Liver (tissue), 9 donors: Measurements from ENCODE around the gene KCNMA1. TPM values are rescaled to one million over a fixed set of nuclear protein-coding genes. Genes with fewer than 3 reads are reported as not detected.

Experiments used
- DNase-seq: peaks from one replicate; pipeline ENCODE4 v3.0.0-alpha.2; 2017; ENCODE audit warnings: low spot score
- H3K27ac ChIP-seq, 2 donors: one replicate each; pipeline ENCODE4 v1.7.0; 2013; ENCODE audit warnings: inconsistent platforms in 2 of 2, low read length in 2 of 2, control low read depth in 1 of 2, low read depth in 1 of 2, mild to moderate bottlenecking in 1 of 2
- H3K27me3 ChIP-seq, 4 donors: one replicate each; pipeline versions ENCODE4 v1.6.1 to v1.7.0; 2013; ENCODE audit warnings: low read length in 3 of 4, inconsistent platforms in 1 of 4, mild to moderate bottlenecking in 1 of 4, moderate library complexity in 1 of 4; ENCODE audit not compliant: control insufficient read depth in 4 of 4, insufficient read depth in 4 of 4
- H3K36me3 ChIP-seq, 4 donors: one replicate each; pipeline versions ENCODE4 v1.6.1 to v1.7.0; 2013; ENCODE audit warnings: low read length in 3 of 4, mild to moderate bottlenecking in 3 of 4, low read depth in 1 of 4, moderate library complexity in 1 of 4; ENCODE audit not compliant: control insufficient read depth in 4 of 4, insufficient read depth in 3 of 4
- H3K4me1 ChIP-seq, 4 donors: one replicate each; pipeline versions ENCODE4 v1.6.1 to v1.7.0; 2013; ENCODE audit warnings: low read length in 3 of 4, mild to moderate bottlenecking in 3 of 4, moderate library complexity in 1 of 4; ENCODE audit not compliant: control insufficient read depth in 4 of 4, insufficient read depth in 4 of 4
- H3K4me3 ChIP-seq, 3 donors: one replicate each; pipeline versions ENCODE4 v1.6.1 to v1.7.0; 2013; ENCODE audit warnings: low read length in 3 of 3, control low read depth in 1 of 3, low read depth in 1 of 3, mild to moderate bottlenecking in 1 of 3
- H3K9ac ChIP-seq, 2 donors: one replicate each; pipeline ENCODE4 v1.7.0; 2013; ENCODE audit warnings: low read length in 2 of 2, mild to moderate bottlenecking in 2 of 2, moderate library complexity in 2 of 2, control low read depth in 1 of 2, low read depth in 1 of 2
- H3K9me3 ChIP-seq, 4 donors: one replicate each; pipeline versions ENCODE4 v1.6.1 to v1.7.0; 2013; ENCODE audit warnings: low read length in 3 of 4; ENCODE audit not compliant: control insufficient read depth in 4 of 4
- ATF3 ChIP-seq: IDR thresholded peaks from 2 replicates; pipeline ENCODE4 v1.6.1; 2016; ENCODE audit warnings: antibody characterized with exemption
- CTCF ChIP-seq: fragments of 150-350 bp; IDR thresholded peaks from 2 replicates; pipeline ENCODE4 v1.5.1; 2017; ENCODE audit warnings: improper control_type of control experiment, low read depth, low read length; ENCODE audit not compliant: missing input control
- EGR1 ChIP-seq, 2 donors: IDR thresholded peaks; 2 replicates each; pipeline ENCODE4 v1.6.1; 2016 to 2018; ENCODE audit warnings: antibody characterized with exemption in 2 of 2, low read depth in 2 of 2
- FOXA2 ChIP-seq: IDR thresholded peaks from 2 replicates; pipeline ENCODE4 v1.6.1; 2016; ENCODE audit warnings: antibody characterized with exemption
- GABPA ChIP-seq, 2 donors: IDR thresholded peaks in 1 of 2; conservative IDR thresholded peaks in 1 of 2; 2 replicates each; pipeline ENCODE4 v1.6.1; 2016; ENCODE audit warnings: antibody characterized with exemption in 2 of 2, mild to moderate bottlenecking in 1 of 2, moderate library complexity in 1 of 2
- HNF4A ChIP-seq, 2 donors: conservative IDR thresholded peaks; 2 replicates each; pipeline ENCODE4 v1.6.1; 2016; ENCODE audit warnings: antibody characterized with exemption in 2 of 2, mild to moderate bottlenecking in 2 of 2
- HNF4G ChIP-seq: IDR thresholded peaks from 2 replicates; pipeline ENCODE4 v1.6.1; 2016; ENCODE audit warnings: antibody characterized with exemption
- JUND ChIP-seq, 2 donors: IDR thresholded peaks; 2 replicates each; pipeline ENCODE4 v1.6.1; 2016; ENCODE audit warnings: antibody characterized with exemption in 2 of 2
- NR2F2 ChIP-seq: IDR thresholded peaks from 2 replicates; pipeline ENCODE4 v1.6.1; 2016; ENCODE audit warnings: antibody characterized with exemption
- RAD21 ChIP-seq, 2 donors: IDR thresholded peaks; 2 replicates each; pipeline ENCODE4 v1.6.1; 2016; ENCODE audit warnings: antibody characterized with exemption in 2 of 2, mild to moderate bottlenecking in 2 of 2
- REST ChIP-seq: IDR thresholded peaks from 2 replicates; pipeline ENCODE4 v1.6.1; 2016; ENCODE audit warnings: antibody characterized with exemption, mild to moderate bottlenecking
- SP1 ChIP-seq: IDR thresholded peaks from 2 replicates; pipeline ENCODE4 v1.6.1; 2018; ENCODE audit warnings: antibody characterized with exemption, mild to moderate bottlenecking
- TAF1 ChIP-seq: conservative IDR thresholded peaks from 2 replicates; pipeline ENCODE4 v1.6.1; 2016; ENCODE audit warnings: antibody characterized with exemption, mild to moderate bottlenecking
- YY1 ChIP-seq: IDR thresholded peaks from 2 replicates; pipeline ENCODE4 v1.6.1; 2016; ENCODE audit warnings: antibody characterized with exemption, mild to moderate bottlenecking
- ZBTB33 ChIP-seq: IDR thresholded peaks from 2 replicates; pipeline ENCODE4 v1.6.1; 2016; ENCODE audit warnings: antibody characterized with exemption
- WGBS: extraction: QIAGEN DNeasy Blood & Tissue Kit; methylation state at CpG from one replicate; pipeline ENCODE4 v1.1.7; 2013; 5-methylcytosine and 5-hydroxymethylcytosine counted together
- polyA plus RNA-seq, 2 donors: library from polyadenylated mRNA; stranded (reverse) in 1 of 2; unstranded in 1 of 2; fragments of 200-250 nt in 1 of 2; fragments of >200 nt in 1 of 2; fragmentation: Nextera tagmentation in 1 of 2; extraction: Ambion mirVana in 1 of 2; gene quantifications; one replicate each; pipeline versions ENCODE4 v1.2.1 to v1.2.3, GENCODE V29; 2013 to 2015
- total RNA-seq, 2 donors: library from RNA; depleted of rRNA; stranded (reverse); fragments of >200 nt; gene quantifications; one replicate each; pipeline ENCODE4 v1.2.3, GENCODE V29; 2014
- donor health status: healthy.
- donor health status: healthy.
- donor health status: healthy.
- donor health status: healthy.
- donor health status: healthy.

Gene KCNMA1
- total and polyA plus RNA-seq, 4 donors = 2.5 to 9.7 (median 4.7) TPM

GRCh38 chr10:77626266-77626935, 11.2 kb downstream of the KCNMA1 start (continued):
- TF ChIP-seq JUND (IDR thresholded peaks at IDR 0.05) = no peak
- no peak for TF ChIP-seq HNF4G
- TF ChIP-seq FOXA2 = no peak
- no peak for TF ChIP-seq CTCF

- no peaks in the 10 kb centered on the region for H3K9me3 ChIP-seq
- H3K4me1 ChIP-seq = peaks cover 0 to 2% (median under 1%) of the 10 kb centered on the region in 4 donors
- no peak overlapping the region for H3K4me3 ChIP-seq
- no peak overlapping the region for H3K27ac ChIP-seq
- no peak overlapping the region for H3K9ac ChIP-seq
- H3K27me3 ChIP-seq = no peaks in the 10 kb centered on the region
- WGBS = 80% methylated on average over 3 of the region's 3 CpGs
- DNase-seq = no peak
- TF ChIP-seq RAD21 (IDR thresholded peaks at IDR 0.05) = no peak
- TF ChIP-seq EGR1 (IDR thresholded peaks at IDR 0.05; ENCODE audit: low read depth in 2 of 2) = no peak
- no peak for TF ChIP-seq REST
- TF ChIP-seq HNF4A (conservative IDR thresholded peaks at IDR 0.05) = no peak
- TF ChIP-seq ATF3 = no peak
- no peaks in the 10 kb centered on the region for H3K36me3 ChIP-seq
Measured at GRCh38 chr10:77625379-77625778, 12.2 kb downstream of the KCNMA1 start.

- no peak overlapping the region for H3K27ac ChIP-seq
- no peak for TF ChIP-seq NR2F2
- no peak for TF ChIP-seq HNF4A (conservative IDR thresholded peaks at IDR 0.05)
- TF ChIP-seq EGR1 (IDR thresholded peaks at IDR 0.05; ENCODE audit: low read depth in 2 of 2) = no peak
- no peak for TF ChIP-seq TAF1
- no peak for TF ChIP-seq HNF4G
- TF ChIP-seq YY1 = no peak
- no peak for TF ChIP-seq SP1
- TF ChIP-seq JUND (IDR thresholded peaks at IDR 0.05) = no peak
- no peak for TF ChIP-seq GABPA (IDR thresholded peaks at IDR 0.05 in 1 of 2, conservative IDR thresholded peaks at IDR 0.05 in 1 of 2)
- no peak for TF ChIP-seq FOXA2
- TF ChIP-seq ATF3 = no peak
- TF ChIP-seq ZBTB33 = no peak
- no peak for DNase-seq
- 69% methylated on average over 4 of the region's 4 CpGs for WGBS
- no peaks in the 10 kb centered on the region for H3K9me3 ChIP-seq
- H3K9ac ChIP-seq = no peak overlapping the region
- H3K27me3 ChIP-seq = no peaks in the 10 kb centered on the region
- no peak overlapping the region for H3K4me3 ChIP-seq
- H3K36me3 ChIP-seq = no peaks in the 10 kb centered on the region
- peaks cover 0 to 8% (median 2%) of the 10 kb centered on the region in 4 donors for H3K4me1 ChIP-seq
Measured at GRCh38 chr10:77622889-77623291, 14.7 kb downstream of the KCNMA1 start.
